Astrocyte of the cerebellum (primary cell): ENCODE measurements around the gene PCDHB1.
A peak's percentile ranks its signal among the peaks of the same experiment; 100 is the strongest.
"Not testable (repeated sequence)": the region's sequence is repeated elsewhere in the genome, so short reads cannot be mapped to it uniquely, and the experiment has no call there.

Source experiments
- DNase-seq: peaks from one replicate; pipeline ENCODE4 v3.0.0-alpha.2; 2011; ENCODE audit warnings: low read depth
- H3K4me3 ChIP-seq: 2 replicates; pipeline ENCODE4 v1.5.1; 2011; ENCODE audit warnings: mild to moderate bottlenecking, low read depth, low read length, moderate library complexity
- in situ Hi-C: cut with HindIII; loops from 2 replicates; pipeline ENCODE4 v1.10.0; 2017; ENCODE audit warnings: low sequenced_read_pairs
- TF ChIP-seq, protein P1 (sequence below): IDR thresholded peaks from 2 replicates; pipeline ENCODE4 v1.5.1; 2012; ENCODE audit warnings: low read length, low read depth, moderate library complexity, mild to moderate bottlenecking; ENCODE audit errors: missing control alignments

PCDHB1 gene

DNA sequence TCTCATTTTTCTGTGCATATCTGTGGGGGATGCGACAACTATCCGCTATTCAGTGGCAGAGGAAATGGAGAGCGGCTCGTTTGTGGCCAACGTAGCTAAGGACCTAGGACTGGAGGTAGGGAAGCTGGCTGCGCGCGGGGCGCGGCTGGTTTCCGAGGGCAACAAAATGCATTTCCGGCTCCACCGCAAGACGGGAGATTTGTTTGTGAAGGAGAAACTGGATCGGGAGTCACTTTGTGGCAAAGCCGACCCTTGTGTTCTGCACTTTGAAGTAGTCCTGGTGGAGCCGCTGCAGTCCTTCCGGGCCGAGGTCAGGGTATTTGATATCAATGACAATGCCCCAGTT lies 320 bp downstream of the PCDHB1 start:
- TF ChIP-seq, protein P1, sequence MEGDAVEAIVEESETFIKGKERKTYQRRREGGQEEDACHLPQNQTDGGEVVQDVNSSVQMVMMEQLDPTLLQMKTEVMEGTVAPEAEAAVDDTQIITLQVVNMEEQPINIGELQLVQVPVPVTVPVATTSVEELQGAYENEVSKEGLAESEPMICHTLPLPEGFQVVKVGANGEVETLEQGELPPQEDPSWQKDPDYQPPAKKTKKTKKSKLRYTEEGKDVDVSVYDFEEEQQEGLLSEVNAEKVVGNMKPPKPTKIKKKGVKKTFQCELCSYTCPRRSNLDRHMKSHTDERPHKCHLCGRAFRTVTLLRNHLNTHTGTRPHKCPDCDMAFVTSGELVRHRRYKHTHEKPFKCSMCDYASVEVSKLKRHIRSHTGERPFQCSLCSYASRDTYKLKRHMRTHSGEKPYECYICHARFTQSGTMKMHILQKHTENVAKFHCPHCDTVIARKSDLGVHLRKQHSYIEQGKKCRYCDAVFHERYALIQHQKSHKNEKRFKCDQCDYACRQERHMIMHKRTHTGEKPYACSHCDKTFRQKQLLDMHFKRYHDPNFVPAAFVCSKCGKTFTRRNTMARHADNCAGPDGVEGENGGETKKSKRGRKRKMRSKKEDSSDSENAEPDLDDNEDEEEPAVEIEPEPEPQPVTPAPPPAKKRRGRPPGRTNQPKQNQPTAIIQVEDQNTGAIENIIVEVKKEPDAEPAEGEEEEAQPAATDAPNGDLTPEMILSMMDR = no peak

DNA sequence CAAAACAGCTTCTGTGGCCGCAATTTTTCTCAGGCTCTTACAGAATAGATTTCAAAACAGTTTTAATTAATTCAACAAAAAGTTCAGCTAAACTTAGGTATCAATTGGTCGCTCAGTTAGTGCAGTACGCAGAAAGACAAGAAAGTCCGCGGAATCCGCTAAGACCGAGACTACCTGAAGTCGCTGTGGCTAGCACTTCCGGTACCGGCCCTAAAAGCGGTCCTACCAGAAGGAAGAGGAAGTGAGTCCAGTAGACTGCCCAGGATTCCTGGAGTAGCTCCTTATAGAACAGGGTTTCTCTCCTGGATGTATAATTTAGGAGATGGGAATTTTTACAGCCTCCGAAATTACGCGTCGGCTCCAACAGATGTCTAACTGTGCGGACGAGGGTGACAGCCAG lies 26.7 kb downstream of the PCDHB1 start:
- H3K4me3 ChIP-seq = no peak overlapping the region
- in situ Hi-C loops = no loop called here
- TF ChIP-seq, protein P1 = no peak
- DNase-seq = no peak

More for the DNA sequence above, 320 bp downstream of the PCDHB1 start:
- DNase-seq = no peak
- in situ Hi-C loops = no loop called here
- H3K4me3 ChIP-seq = peak overlapping the region; percentile 20

DNA sequence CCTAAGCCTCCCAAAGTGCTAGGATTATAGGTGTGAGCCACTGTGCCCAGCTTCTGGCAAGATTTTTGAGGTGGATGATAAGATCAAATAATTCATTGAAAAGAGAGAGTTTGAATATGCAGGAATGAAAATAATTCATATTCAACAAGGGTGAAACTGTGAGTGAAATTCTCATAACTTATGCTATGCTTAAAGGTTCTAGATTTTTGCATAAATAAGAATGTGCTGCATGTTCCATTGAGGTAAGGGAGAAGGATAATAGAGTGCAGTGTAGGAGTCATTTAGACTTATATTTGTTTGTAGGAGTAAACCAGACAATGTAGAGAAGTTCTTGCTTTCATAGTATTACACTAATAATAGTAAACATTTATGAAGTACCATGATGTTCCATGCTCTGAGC lies 31.1 kb downstream of the PCDHB1 start:
- in situ Hi-C loops = no loop called here
- H3K4me3 ChIP-seq = no peak overlapping the region
- TF ChIP-seq, protein P1 = no peak
- DNase-seq = no peak

DNA sequence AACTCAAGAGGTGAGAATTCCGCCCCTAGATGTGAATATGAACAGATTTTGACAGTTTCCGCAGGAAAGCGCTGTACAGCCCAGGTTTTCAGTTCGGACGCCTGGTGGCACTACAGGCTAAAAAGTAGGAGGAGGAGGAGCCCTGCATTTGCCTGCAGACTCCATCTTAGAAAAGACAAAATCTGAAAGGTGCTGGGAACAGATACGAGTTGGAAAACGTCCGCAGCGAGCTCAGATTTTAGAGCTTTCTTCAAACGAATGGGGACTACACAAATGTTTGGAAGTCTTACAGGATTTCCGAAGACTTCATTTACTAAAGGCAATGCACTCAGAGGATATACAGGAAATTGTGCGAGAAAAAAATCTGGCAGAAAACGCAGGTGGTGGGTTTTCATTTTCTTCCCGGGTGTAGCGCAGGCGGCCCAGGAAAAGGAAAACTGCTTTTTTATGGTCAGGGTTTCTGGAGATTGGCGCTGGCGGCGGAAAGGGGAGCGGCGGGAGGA lies 33.4 kb downstream of the PCDHB1 start:
- DNase-seq = no peak
- in situ Hi-C loops = no loop called here
- TF ChIP-seq, protein P1 = no peak
- H3K4me3 ChIP-seq = peak overlapping the region; percentile 11

DNA sequence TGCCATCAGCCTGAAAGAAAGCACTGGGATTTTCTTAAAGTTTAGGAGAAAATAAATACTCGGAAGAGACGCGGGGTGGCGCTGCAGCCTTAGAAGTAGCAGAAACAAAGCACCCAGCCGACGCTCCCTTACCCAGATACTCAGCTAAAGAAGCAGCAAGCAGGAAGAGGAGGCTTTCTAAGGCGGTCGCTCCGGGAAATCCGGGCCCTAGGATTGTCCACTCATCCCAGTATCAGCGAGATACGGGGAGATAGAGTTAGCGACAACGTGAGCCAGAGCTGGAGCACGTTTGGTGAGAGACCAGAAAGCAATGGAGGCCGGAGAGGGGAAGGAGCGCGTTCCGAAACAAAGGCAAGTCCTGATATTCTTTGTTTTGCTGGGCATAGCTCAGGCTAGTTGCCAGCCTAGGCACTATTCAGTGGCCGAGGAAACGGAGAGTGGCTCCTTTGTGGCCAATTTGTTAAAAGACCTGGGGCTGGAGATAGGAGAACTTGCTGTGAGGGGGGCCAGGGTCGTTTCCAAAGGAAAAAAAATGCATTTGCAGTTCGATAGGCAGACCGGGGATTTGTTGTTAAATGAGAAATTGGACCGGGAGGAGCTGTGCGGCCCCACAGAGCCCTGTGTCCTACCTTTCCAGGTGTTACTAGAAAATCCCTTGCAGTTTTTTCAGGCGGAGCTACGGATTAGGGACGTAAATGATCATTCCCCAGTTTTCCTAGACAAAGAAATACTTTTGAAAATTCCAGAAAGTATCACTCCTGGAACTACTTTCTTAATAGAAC lies 43.5 kb downstream of the PCDHB1 start, which contains the start of gene PCDHB2:
Gene PCDHB2, plus strand, starts transcription at position 135 of the 782 bp plus-strand sequence. Its CDS starts 176 bp downstream, at position 311.
- no peak for DNase-seq
- TF ChIP-seq, protein P1 = peak; percentile 9
- in situ Hi-C loops = no loop called here
- peak within 1 kb of the TSS; percentile 21 for H3K4me3 ChIP-seq

DNA sequence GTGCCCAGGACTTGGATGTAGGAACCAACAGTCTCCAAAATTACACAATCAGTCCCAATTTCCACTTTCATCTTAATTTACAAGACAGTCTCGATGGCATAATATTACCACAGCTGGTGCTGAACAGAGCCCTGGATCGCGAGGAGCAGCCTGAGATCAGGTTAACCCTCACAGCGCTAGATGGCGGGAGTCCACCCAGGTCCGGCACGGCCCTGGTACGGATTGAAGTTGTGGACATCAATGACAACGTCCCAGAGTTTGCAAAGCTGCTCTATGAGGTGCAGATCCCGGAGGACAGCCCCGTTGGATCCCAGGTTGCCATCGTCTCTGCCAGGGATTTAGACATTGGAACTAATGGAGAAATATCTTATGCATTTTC lies 44.1 kb downstream of the PCDHB1 start:
- TF ChIP-seq, protein P1 = no peak
- no peak for DNase-seq
- H3K4me3 ChIP-seq = no peak overlapping the region
- in situ Hi-C loops = no loop called here

DNA sequence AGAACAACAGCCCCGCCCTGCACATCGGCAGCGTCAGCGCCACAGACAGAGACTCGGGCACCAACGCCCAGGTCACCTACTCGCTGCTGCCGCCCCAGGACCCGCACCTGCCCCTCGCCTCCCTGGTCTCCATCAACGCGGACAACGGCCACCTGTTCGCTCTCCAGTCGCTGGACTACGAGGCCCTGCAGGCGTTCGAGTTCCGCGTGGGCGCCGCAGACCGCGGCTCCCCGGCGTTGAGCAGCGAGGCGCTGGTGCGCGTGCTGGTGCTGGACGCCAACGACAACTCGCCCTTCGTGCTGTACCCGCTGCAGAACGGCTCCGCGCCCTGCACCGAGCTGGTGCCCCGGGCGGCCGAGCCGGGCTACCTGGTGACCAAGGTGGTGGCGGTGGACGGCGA lies 45.0 kb downstream of the PCDHB1 start:
- H3K4me3 ChIP-seq, in situ Hi-C loops, DNase-seq: not testable (repeated sequence)

DNA sequence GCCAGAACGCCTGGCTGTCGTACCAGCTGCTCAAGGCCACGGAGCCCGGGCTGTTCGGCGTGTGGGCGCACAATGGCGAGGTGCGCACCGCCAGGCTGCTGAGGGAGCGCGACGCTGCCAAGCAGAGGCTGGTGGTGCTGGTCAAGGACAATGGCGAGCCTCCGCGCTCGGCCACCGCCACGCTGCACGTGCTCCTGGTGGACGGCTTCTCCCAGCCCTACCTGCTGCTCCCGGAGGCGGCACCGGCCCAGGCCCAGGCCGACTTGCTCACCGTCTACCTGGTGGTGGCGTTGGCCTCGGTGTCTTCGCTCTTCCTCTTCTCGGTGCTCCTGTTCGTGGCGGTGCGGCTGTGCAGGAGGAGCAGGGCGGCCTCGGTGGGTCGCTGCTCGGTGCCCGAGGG lies 45.4 kb downstream of the PCDHB1 start:
- DNase-seq, in situ Hi-C loops, H3K4me3 ChIP-seq: not testable (repeated sequence)
